Measurements from ENCODE around the gene GLT6D1.

GLT6D1 gene

DNA sequence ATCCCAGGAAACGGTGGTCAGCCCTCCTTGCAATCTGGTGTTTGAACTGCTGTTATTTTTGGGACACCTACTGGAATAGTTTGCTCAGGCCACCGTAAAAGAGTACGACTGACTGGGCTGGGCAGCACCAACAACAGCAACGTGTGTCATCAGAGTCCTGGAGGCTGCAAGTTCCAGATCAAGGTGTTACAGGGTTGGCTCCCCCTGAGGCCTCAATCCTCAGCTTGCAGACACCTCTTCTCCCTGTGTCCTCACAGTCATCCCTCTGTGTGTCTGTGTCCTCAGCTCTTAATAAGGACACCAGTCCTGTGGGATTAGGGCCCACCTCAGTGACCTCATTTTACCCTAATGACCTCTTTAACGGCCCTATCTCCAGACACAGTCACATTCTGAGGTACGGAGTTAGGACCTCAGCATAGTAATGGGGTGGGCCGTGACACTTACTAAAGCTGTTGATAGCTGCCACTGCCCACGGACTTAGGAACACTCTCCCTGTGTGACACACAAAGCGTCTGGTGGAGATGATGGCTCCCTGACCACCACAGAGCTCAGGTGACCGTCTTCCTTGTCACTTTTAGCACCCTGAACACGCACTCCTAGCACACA, 16.8 kb downstream of the GLT6D1 start:
- no peak for DNase-seq (ENCODE audit: low spot score)

- DNase-seq (ENCODE audit: low spot score): no peak
Observed at GRCh38 chr9:135620558-135620957, 18.8 kb downstream of the GLT6D1 start.

- DNase-seq (ENCODE audit: low spot score): no peak
Observed at GRCh38 chr9:135619599-135619886, 19.8 kb downstream of the GLT6D1 start.

GRCh38 chr9:135618866-135619598, 20.3 kb downstream of the GLT6D1 start:
- no peak for DNase-seq (ENCODE audit: low spot score)

GRCh38 chr9:135617991-135618411, 21.3 kb downstream of the GLT6D1 start:
- no peak for DNase-seq (ENCODE audit: low spot score)

- DNase-seq (ENCODE audit: low spot score): no peak
Observed at GRCh38 chr9:135617538-135617900, 21.8 kb downstream of the GLT6D1 start.

- no peak for DNase-seq (ENCODE audit: low spot score)
Observed at GRCh38 chr9:135616619-135617537, 22.5 kb downstream of the GLT6D1 start.

DNA sequence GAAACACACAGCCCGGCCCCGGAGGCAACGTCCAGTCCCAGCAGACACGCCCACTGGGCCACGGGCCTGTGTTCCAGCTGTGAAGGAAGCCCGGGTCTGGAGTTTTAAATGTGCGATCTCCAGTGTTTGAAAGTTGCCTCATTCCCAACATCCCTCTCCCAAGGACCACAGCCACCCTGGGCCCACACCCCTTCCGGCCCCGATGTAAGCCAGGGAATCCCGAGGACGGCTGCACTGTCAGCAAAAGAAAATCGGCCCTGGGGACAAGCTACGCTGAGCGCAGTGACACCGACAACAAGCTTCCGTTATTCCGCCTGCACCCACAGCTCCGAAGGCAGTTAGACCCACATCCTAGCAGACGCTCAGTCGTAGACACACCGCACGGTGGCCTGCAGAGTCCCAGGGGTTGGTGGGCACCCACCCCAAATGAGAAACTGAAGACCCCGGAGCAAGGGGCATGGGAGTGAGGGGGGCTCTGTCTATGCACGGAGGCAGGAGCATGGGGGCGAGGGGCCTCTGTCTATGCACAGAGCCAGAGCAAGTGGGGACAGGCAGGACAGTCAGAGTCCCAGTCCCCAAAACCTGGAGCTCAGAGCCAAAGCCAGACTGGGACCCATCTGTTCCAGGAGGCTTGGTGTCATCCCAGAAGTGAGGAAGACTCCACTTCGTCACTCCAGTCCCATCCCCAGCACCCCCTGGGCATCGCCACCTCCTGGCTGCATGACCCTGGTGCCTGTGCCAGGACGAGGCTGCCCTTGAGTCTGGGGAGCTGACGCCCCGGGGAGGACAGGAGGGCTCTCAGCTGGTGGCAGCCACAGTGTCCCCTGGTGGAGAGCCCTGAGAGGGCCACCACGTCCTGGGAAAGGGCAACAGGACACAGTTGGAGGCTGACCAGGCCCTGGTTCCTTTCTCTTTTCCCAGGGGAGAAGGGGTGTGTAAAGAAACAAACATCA, 23.4 kb downstream of the GLT6D1 start:
- DNase-seq (ENCODE audit: low spot score): no peak

GRCh38 chr9:135614821-135615665, 24.3 kb downstream of the GLT6D1 start:
- no peak for DNase-seq (ENCODE audit: low spot score)

DNA sequence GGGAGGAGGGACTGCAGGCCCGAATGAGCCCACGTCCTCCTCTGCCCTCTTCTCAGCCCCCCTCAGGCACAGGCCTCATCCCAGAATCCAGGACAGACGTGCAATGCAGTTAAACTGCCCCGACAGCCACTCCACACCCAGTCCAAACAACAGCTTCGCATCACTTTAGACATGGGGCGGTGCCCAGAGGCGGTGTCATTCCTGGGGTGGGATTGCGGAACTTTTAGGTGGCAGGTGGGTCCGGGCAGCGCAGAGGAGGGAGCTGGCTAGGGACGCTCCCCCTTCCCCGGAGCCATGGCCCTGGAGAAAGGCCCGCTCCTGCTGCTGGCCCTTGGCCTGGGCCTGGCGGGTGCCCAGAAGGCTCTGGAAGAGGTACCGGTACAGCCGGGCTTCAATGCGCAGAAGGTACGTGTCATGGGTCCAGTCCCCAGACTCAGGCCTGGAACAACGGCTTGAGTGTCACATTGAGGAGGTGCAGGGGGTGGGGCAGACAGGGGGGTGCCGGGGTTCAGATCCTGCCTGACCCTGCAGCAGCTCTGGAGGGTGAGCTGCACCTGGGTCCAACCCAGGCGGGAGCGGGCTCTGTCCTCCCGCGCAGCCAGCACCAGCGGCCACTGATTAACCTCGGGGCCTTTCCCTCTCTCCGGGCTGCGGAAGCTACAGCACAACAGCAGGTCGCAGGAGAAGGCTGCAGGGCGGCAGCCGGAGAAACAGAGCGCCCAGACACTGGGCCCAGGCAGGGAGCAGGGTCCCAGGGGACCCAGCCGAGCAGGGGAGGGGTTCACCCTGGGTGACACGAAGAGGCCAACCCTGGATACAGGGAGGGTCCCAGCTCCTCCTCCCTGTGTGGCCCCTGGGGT, 25.2 kb downstream of the GLT6D1 start:
- DNase-seq (ENCODE audit: low spot score): no peak

DNA sequence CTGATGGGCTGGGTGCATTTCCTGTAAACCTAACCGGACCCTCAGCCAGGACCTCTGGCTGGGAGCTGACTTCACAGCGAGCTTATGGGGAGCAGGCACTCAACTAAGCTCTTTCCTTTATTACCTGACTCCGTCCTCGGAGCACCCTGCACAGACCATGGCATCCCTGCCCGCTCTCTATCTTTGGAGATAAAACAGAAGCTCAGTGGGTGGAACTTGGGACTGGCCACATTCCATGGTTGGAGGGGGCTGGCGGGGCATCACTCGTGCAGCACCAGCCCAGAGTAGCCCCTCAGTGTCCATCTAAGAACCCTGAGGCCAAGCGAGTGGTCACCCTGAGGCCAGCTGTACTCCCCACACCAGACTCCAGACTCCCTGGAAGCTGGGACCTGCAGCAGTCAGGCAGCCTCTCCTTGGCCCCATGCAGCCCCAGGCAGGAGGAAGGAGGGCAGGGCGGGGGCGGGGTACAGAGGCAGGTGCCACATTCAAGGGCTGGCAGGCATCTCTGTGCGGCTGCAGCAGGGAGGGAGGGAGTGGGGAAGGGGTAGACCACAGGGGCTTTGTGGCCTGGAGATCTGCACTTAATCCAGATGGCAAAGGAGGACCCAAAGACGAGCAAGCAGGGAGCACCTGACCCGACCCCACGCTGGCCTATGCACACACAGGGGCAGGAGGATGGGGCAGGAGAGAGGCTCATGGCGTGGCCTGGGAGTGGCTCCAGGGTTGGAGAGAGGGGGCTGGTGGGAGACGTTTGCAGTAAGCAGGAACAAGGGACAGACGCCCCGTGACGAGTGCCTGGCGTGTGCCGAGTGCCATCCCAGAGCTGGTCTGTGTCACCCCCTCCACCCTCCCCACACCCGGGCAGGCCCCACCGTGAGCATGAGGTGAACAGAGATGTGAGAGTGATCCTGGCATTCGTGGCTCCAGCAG, 26.1 kb downstream of the GLT6D1 start:
- DNase-seq (ENCODE audit: low spot score): no peak

GRCh38 chr9:135612437-135612836, 26.9 kb downstream of the GLT6D1 start:
- DNase-seq (ENCODE audit: low spot score): no peak

- DNase-seq (ENCODE audit: low spot score): no peak
Observed at GRCh38 chr9:135611875-135612209, 27.5 kb downstream of the GLT6D1 start.

DNA sequence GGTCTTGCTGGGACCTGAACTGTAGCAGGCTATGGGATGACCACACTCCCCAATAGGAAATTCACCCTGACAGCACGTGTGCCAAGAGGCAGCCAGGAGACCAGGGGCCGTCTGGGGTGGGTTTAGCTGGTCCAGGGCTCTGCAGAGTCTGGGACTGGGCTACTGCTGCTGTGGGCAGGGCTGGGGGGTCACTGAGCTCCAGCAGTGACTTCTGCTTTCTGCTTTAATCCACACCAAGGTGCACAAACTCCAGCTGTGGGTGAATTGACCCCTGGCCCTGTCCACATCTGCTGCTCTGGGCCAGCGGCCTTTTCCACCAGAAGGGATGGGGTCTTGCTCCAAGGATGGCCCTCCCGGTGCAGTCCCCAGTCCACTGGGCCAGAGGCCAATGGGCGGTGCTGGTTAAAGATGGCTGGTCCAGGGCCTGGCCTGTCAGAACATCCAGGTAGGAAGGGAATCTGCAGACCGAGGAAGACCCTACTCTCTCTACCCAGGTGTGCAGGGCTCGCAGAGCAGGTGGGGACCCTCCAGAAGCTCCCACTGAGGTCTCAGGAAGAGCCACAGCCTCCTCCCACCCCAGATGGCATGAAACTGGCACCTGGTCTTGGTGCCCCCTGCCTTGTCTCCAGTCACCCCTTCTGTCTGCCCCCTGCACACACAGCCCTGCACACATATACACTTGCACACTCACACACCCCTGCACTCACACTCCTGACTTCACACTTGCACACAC, 28.0 kb downstream of the GLT6D1 start:
- DNase-seq (ENCODE audit: low spot score): no peak

DNA sequence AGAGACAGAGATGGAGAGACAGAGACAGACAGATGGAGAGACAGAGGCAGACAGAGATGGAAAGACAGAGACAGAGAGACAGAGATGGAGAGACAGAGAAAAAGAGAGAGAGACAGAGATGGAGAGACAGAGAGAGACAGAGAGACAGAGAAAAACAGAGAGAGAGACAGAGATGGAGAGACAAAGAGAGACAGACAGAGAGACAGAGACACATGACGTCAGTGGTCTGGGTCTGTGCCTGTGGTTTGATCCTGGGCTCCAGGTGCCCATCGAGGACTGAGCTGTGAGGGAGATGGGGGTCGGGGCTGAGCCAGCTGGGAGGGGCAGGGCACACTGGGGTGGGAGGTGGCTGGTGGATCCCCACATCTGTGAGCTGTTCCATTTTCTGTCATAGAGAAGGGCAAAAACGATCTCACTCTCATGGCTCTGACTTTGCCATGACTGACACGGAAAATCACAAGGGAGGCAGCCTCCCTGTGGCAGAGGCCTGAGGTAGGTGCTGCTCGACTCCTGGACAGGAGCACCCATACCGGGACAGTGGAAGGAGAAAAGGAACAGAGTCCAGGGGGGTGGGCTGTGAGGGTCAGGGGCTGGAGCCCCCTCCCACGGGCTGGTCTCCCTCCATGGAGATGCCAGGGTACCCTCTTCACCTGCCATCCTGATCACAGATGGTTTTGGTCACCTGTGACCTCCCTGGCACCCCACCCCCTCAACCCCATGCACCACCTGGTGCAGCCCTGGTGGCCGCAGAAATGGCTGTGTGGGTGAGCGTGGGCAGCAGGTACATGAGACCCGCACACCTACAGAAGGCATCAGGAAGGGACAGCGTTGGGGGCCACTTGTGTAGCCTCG, 28.8 kb downstream of the GLT6D1 start:
- no peak for DNase-seq (ENCODE audit: low spot score)

GRCh38 chr9:135609366-135609955, 29.9 kb downstream of the GLT6D1 start:
- DNase-seq (ENCODE audit: low spot score): no peak

GRCh38 chr9:135608999-135609317, 30.4 kb downstream of the GLT6D1 start:
- no peak for DNase-seq (ENCODE audit: low spot score)
